Sigmoid colon (tissue), 7 donors: Measurements from ENCODE around the gene ESPNL. TPM values are rescaled to one million over a fixed set of nuclear protein-coding genes. Genes with fewer than 3 reads are reported as not detected.

ENCODE experiments used
- DNase-seq: peaks from one replicate; pipeline ENCODE4 v3.0.0-alpha.2; 2019
- H3K27ac ChIP-seq, 4 donors: fragments of 200-600 bp; sonication (generic); one replicate each; pipeline ENCODE4 v1.5.1; 2016 to 2019; ENCODE audit warnings: mild to moderate bottlenecking in 1 of 4
- H3K27me3 ChIP-seq, 3 donors: fragments of 200-600 bp; sonication (generic); one replicate each; pipeline ENCODE4 v1.5.1; 2019; ENCODE audit warnings: mild to moderate bottlenecking in 1 of 3
- H3K36me3 ChIP-seq, 4 donors: fragments of 200-600 bp; sonication (generic); one replicate each; pipeline ENCODE4 v1.5.1; 2016 to 2019
- H3K4me1 ChIP-seq, 4 donors: fragments of 200-600 bp; sonication (generic); one replicate each; pipeline ENCODE4 v1.5.1; 2017 to 2019
- H3K4me3 ChIP-seq, 4 donors: fragments of 200-600 bp; sonication (generic); one replicate each; pipeline ENCODE4 v1.5.1; 2017 to 2019; ENCODE audit warnings: mild to moderate bottlenecking in 2 of 4, moderate library complexity in 1 of 4
- H3K9me3 ChIP-seq, 4 donors: fragments of 200-600 bp in 3 of 4; sonication (generic) in 3 of 4; one replicate each; pipeline versions ENCODE4 v1.5.1 to v1.6.1; 2013 to 2019
- EP300 ChIP-seq, 4 donors: sonication (generic); formaldehyde crosslinking; IDR thresholded peaks; one replicate each; pipeline ENCODE4 v1.6.1; 2017; ENCODE audit warnings: antibody characterized with exemption in 4 of 4
- POLR2A ChIP-seq, 2 donors: fragments of 450-650 bp; IDR thresholded peaks; one replicate each; pipeline ENCODE4 v1.6.1; 2016; ENCODE audit warnings: antibody characterized with exemption in 2 of 2, mild to moderate bottlenecking in 2 of 2, moderate library complexity in 2 of 2
- POLR2AphosphoS5 ChIP-seq, 4 donors: sonication (generic); formaldehyde crosslinking; IDR thresholded peaks; one replicate each; pipeline ENCODE4 v1.6.1; 2017; ENCODE audit warnings: antibody characterized with exemption in 4 of 4
- WGBS, 2 donors: extraction: QIAGEN DNeasy Blood & Tissue Kit; methylation state at CpG; one replicate each; pipeline ENCODE4 v1.1.7; 2013; 5-methylcytosine and 5-hydroxymethylcytosine counted together
- intact Hi-C: fragments of 100-400 bp; cut with DNase I; formaldehyde crosslinking; loops from one replicate; pipeline ENCODE4 v1.15.1; 2023
- polyA plus RNA-seq, 3 donors: library from polyadenylated mRNA; stranded (reverse); fragments of 200-250 nt; gene quantifications; one replicate each; pipeline ENCODE4 v1.2.3, GENCODE V29; 2013
- total RNA-seq, 4 donors: library from RNA; depleted of rRNA; stranded (reverse); fragments of >200 nt; gene quantifications; one replicate each; pipeline ENCODE4 v1.1.0, GENCODE V29; 2016
- TF ChIP-seq, protein P1 (sequence below), 4 experiments: fragments of 450-650 bp in 3 of 4; fragments of 200-600 bp in 1 of 4; IDR thresholded peaks; one replicate each; pipeline ENCODE4 v1.5.1; 2016 to 2019; ENCODE audit warnings: antibody characterized with exemption in 4 of 4, mild to moderate bottlenecking in 3 of 4, moderate library complexity in 2 of 4
- donor health status: healthy with polysubstance abuse.
- donor health status: Bipolar disorder and iron deficiency.
- donor health status: healthy.

ESPNL gene
- total and polyA plus RNA-seq, 7 donors: 0.36 to 2.0 (median 0.58) TPM; not detected in 3

DNA sequence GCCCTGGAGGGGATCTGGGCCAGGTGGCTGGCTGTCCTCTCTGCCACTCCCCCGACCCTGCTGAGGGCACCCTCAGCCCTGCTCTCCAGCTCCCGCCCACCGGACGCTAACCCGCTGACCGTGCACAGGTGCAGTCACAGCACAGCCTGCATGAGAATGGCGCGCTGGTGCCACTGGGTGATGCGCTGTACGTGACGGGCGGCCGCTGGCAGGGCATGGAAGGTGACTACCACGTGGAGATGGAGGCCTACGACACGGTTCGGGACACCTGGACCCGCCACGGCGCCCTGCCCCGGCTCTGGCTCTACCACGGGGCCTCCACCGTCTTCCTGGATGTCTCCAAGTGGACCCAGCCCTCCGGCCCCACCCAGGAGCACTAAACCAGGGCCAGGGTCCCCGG is 50.5 kb downstream of the ESPNL start:
- WGBS, 2 donors: 86 to 90% methylated on average over 25 of the region's 25 CpGs
- Histone ChIP-seq H3K36me3 (no peaks in the 10 kb centered on the region), H3K9me3 (no peaks in the 10 kb centered on the region), H3K27ac (no peak overlapping the region), H3K4me1 (no peaks in the 10 kb centered on the region), H3K27me3 (no peaks in the 10 kb centered on the region), H3K4me3 (no peak overlapping the region)
- no peak for TF ChIP-seq POLR2AphosphoS5 (IDR thresholded peaks at IDR 0.05)
- TF ChIP-seq POLR2A (IDR thresholded peaks at IDR 0.05): no peak
- TF ChIP-seq, protein P1, sequence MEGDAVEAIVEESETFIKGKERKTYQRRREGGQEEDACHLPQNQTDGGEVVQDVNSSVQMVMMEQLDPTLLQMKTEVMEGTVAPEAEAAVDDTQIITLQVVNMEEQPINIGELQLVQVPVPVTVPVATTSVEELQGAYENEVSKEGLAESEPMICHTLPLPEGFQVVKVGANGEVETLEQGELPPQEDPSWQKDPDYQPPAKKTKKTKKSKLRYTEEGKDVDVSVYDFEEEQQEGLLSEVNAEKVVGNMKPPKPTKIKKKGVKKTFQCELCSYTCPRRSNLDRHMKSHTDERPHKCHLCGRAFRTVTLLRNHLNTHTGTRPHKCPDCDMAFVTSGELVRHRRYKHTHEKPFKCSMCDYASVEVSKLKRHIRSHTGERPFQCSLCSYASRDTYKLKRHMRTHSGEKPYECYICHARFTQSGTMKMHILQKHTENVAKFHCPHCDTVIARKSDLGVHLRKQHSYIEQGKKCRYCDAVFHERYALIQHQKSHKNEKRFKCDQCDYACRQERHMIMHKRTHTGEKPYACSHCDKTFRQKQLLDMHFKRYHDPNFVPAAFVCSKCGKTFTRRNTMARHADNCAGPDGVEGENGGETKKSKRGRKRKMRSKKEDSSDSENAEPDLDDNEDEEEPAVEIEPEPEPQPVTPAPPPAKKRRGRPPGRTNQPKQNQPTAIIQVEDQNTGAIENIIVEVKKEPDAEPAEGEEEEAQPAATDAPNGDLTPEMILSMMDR (IDR thresholded peaks at IDR 0.05): no peak
- TF ChIP-seq EP300 (IDR thresholded peaks at IDR 0.05): no peak
- intact Hi-C loops: no loop called here
- DNase-seq: no peak

DNA sequence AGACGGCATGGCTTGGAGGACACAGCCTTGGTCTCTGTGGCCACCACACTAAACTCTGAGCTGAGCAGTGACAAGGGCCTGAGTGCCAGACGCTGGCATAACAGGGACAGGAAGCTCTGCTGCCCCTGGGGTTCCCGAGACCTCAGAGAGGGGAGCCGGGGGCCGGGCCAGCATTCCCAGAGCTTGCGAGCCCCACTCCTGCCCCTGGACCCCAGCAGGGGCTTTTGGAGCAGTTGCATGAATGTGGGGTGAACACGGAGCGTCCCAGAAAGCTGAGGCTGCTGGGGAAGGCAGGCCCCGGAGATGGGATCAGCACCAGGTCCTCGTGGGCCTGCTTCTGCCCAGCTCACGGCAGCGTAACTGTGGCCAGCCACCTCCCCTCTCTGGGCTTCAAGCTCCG is 51.1 kb downstream of the ESPNL start:
- Histone ChIP-seq H3K27me3 (no peaks in the 10 kb centered on the region), H3K9me3 (no peaks in the 10 kb centered on the region), H3K27ac (no peak overlapping the region), H3K4me3 (no peak overlapping the region), H3K36me3 (no peaks in the 10 kb centered on the region), H3K4me1 (no peaks in the 10 kb centered on the region)
- 90% methylated on average over 13 of the region's 13 CpGs for WGBS, 2 donors
- TF ChIP-seq EP300 (IDR thresholded peaks at IDR 0.05): no peak
- no peak for TF ChIP-seq POLR2A (IDR thresholded peaks at IDR 0.05)
- no peak for TF ChIP-seq POLR2AphosphoS5 (IDR thresholded peaks at IDR 0.05)
- TF ChIP-seq, protein P1 (IDR thresholded peaks at IDR 0.05): no peak
- no peak for DNase-seq
- intact Hi-C loops: no loop called here

DNA sequence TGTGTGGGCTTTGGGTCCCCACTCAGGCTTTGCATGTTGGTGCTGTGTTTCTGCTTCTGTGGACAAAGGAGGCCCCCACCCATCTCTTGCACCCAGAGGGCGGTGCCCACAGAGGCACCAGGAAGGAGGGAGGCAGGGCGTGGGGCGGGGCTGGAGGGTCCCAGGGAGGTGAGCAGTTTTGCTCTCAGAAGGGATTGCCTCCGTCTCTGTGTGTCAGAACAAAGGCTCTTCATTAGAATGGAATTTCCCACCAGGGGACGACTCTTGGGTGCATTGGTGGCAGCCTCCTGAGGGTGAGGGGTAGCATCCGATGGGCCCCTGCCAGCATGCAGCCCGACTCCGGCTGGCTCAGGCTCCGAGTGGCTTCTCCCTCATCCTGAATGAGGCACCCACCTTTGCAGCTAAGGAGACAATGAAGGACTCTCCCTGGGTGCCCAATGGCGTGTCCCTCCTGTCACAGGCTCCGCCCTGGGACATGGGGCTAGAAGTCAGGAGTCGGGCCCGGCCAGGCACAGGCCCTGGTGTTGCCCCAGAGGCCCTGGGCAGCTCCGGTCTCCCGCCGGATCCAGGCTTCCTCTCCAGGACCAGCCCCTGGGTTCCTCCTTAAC is 51.6 kb downstream of the ESPNL start:
- WGBS, 2 donors: 80 to 88% methylated on average over 16 of the region's 16 CpGs
- no peaks in the 10 kb centered on the region for H3K9me3 ChIP-seq
- intact Hi-C loops: no loop called here
- H3K27me3 ChIP-seq: no peaks in the 10 kb centered on the region
- no peak for DNase-seq
- H3K4me3 ChIP-seq: no peak overlapping the region
- TF ChIP-seq, protein P1 (IDR thresholded peaks at IDR 0.05): no peak
- TF ChIP-seq POLR2A (IDR thresholded peaks at IDR 0.05) (no peak), POLR2AphosphoS5 (IDR thresholded peaks at IDR 0.05) (no peak), EP300 (IDR thresholded peaks at IDR 0.05) (no peak)
- no peaks in the 10 kb centered on the region for H3K36me3 ChIP-seq
- no peak overlapping the region for H3K27ac ChIP-seq
- no peaks in the 10 kb centered on the region for H3K4me1 ChIP-seq

DNA sequence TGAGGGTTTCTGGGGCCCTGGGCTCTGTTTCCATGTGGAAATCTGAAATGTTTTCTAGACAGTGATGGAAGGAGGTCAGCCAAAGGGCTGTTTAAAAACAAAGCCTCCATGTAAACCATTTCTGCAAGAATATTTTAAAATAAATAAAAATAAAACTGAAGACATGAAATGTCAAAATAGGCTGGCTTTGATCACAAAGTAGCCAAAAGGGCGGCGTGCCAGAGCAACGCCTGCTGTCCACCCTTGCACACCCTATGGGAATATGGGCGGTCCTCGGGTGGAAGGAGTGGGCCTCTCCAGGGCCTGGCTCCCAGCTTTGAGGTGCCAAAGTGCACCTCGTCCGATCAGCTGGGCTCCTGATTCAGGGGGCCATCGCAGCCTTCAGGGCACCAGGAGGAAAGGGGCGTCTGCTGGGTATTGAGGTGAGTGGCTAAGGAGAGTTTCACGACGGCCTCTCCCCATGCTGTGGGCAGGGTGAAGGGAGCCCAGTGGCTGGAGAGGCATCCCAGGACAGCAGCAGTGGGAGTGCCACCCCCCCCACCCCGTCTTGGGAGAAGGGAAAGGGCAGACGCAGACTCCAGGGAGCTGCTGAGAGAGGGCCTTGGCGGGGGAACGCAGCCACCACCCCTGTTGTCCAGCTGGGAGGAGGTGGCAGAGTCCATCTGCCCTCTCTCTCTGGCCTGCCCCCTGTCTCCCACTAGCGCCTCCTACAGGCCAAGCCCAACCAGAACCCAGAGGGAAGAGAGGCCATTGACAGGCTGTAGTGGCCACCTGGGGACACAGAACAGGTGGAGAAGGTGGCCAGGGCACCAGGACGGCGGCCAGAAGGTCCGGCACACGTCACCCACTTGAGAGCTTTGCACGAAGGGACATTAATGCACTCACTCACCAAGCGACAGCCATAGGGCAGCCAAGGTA is 52.9 kb downstream of the ESPNL start:
- Histone ChIP-seq H3K4me1 (no peaks in the 10 kb centered on the region), H3K9me3 (no peaks in the 10 kb centered on the region), H3K4me3 (no peak overlapping the region), H3K27me3 (peaks cover 0 to 2% (median 0%) of the 10 kb centered on the region in 3 donors), H3K36me3 (no peaks in the 10 kb centered on the region), H3K27ac (no peak overlapping the region)
- 81 to 82% methylated on average over 22 of the region's 22 CpGs for WGBS, 2 donors
- TF ChIP-seq EP300 (IDR thresholded peaks at IDR 0.05) (no peak), POLR2AphosphoS5 (IDR thresholded peaks at IDR 0.05) (no peak), POLR2A (IDR thresholded peaks at IDR 0.05) (no peak)
- TF ChIP-seq, protein P1 (IDR thresholded peaks at IDR 0.05): no peak
- DNase-seq: no peak
- intact Hi-C loops: no loop called here
